Mesenchymal stem cell (in vitro differentiated cells and primary cell): ENCODE results near the gene ZNF26.
"Not testable (repeated sequence)": the region's sequence is repeated elsewhere in the genome, so short reads cannot be mapped to it uniquely, and the experiment has no call there.

ENCODE experiments used
- DNase-seq: peaks from one replicate; pipeline ENCODE4 v3.0.0-alpha.2; 2013
- H2AFZ ChIP-seq: one replicate; pipeline ENCODE4 v1.6.1; 2013; ENCODE audit warnings: low read depth, mild to moderate bottlenecking, control low read depth, inconsistent platforms, low read length, moderate library complexity
- H2AK5ac ChIP-seq: 2 replicates; pipeline ENCODE4 v1.6.1; 2013; ENCODE audit warnings: low read length, moderate library complexity, mild to moderate bottlenecking, inconsistent platforms; ENCODE audit not compliant: severe bottlenecking
- H2BK120ac ChIP-seq: one replicate; pipeline ENCODE4 v1.6.1; 2013; ENCODE audit warnings: low read depth, mild to moderate bottlenecking, inconsistent platforms, low read length, moderate library complexity
- H2BK12ac ChIP-seq, 2 experiments: one replicate each; pipeline ENCODE4 v1.6.1; 2013; ENCODE audit warnings: inconsistent platforms in 2 of 2, low read length in 2 of 2, mild to moderate bottlenecking in 2 of 2, moderate library complexity in 2 of 2, control low read depth in 1 of 2
- H2BK15ac ChIP-seq: one replicate; pipeline ENCODE4 v1.6.1; 2013; ENCODE audit warnings: mild to moderate bottlenecking, low read depth, inconsistent platforms; ENCODE audit not compliant: poor library complexity, severe bottlenecking
- H2BK5ac ChIP-seq: 2 replicates; pipeline ENCODE4 v1.6.1; 2013; ENCODE audit warnings: low read depth, mild to moderate bottlenecking, low read length, control low read depth, inconsistent platforms; ENCODE audit not compliant: poor library complexity, severe bottlenecking
- H3K14ac ChIP-seq, 2 experiments: one replicate each; pipeline ENCODE4 v1.6.1; 2013; ENCODE audit warnings: inconsistent platforms in 2 of 2, low read length in 2 of 2, control low read depth in 1 of 2, mild to moderate bottlenecking in 1 of 2, moderate library complexity in 1 of 2
- H3K18ac ChIP-seq, 2 experiments: one replicate each; pipeline ENCODE4 v1.6.1; 2013; ENCODE audit warnings: inconsistent platforms in 2 of 2, low read length in 2 of 2, control low read depth in 1 of 2, low read depth in 1 of 2, mild to moderate bottlenecking in 1 of 2
- H3K23ac ChIP-seq, 2 experiments: one replicate each; pipeline ENCODE4 v1.6.1; 2013; ENCODE audit warnings: inconsistent platforms in 2 of 2, low read length in 2 of 2, mild to moderate bottlenecking in 2 of 2, moderate library complexity in 2 of 2, control low read depth in 1 of 2
- H3K27ac ChIP-seq: 2 replicates; pipeline ENCODE4 v1.5.1; 2013; ENCODE audit warnings: mild to moderate bottlenecking, moderate library complexity, low read length, control low read depth, inconsistent platforms; ENCODE audit not compliant: poor library complexity, severe bottlenecking
- H3K27me3 ChIP-seq, 2 experiments: 2 replicates each; pipeline versions ENCODE4 v1.6.1 to v1.7.0; 2013; ENCODE audit warnings: low read length in 2 of 2, mild to moderate bottlenecking in 2 of 2, moderate library complexity in 2 of 2, control low read depth in 1 of 2, inconsistent platforms in 1 of 2; ENCODE audit not compliant: control insufficient read depth in 1 of 2, insufficient read depth in 1 of 2
- H3K36me3 ChIP-seq, 2 experiments: 2 replicates each; pipeline versions ENCODE4 v1.6.1 to v1.7.0; 2013; ENCODE audit warnings: low read length in 2 of 2, control low read depth in 1 of 2, inconsistent platforms in 1 of 2, low read depth in 1 of 2, mild to moderate bottlenecking in 1 of 2; ENCODE audit not compliant: insufficient read depth in 2 of 2, control insufficient read depth in 1 of 2
- H3K4ac ChIP-seq, 2 experiments: one replicate each; pipeline ENCODE4 v1.6.1; 2013; ENCODE audit warnings: inconsistent platforms in 2 of 2, low read length in 2 of 2, mild to moderate bottlenecking in 2 of 2, moderate library complexity in 2 of 2, control low read depth in 1 of 2, low read depth in 1 of 2
- H3K4me1 ChIP-seq: 2 replicates; pipeline ENCODE4 v1.6.1; 2013; ENCODE audit warnings: low read depth, low read length, control low read depth; ENCODE audit not compliant: control insufficient read depth, insufficient read depth
- H3K4me2 ChIP-seq: 2 replicates; pipeline ENCODE4 v1.6.1; 2013; ENCODE audit warnings: low read length, mild to moderate bottlenecking, inconsistent platforms; ENCODE audit not compliant: poor library complexity, severe bottlenecking
- H3K4me3 ChIP-seq, 2 experiments: 2 replicates each; pipeline versions ENCODE4 v1.5.1 to v1.7.0; 2013; ENCODE audit warnings: low read length in 2 of 2, mild to moderate bottlenecking in 2 of 2, control low read depth in 1 of 2, low read depth in 1 of 2; ENCODE audit not compliant: insufficient read depth in 1 of 2
- H3K79me1 ChIP-seq: replicated peaks from 2 replicates; pipeline ENCODE4 v1.6.1; 2013; ENCODE audit warnings: mild to moderate bottlenecking, control low read depth, low read length, inconsistent platforms; ENCODE audit not compliant: poor library complexity, severe bottlenecking
- H3K9ac ChIP-seq: 2 replicates; pipeline ENCODE4 v1.7.0; 2013; ENCODE audit warnings: mild to moderate bottlenecking, low read length, moderate library complexity
- H3K9me3 ChIP-seq: 2 replicates; pipeline ENCODE4 v1.7.0; 2013; ENCODE audit warnings: mild to moderate bottlenecking, low read length; ENCODE audit not compliant: control insufficient read depth
- H4K8ac ChIP-seq: one replicate; pipeline ENCODE4 v1.6.1; 2013; ENCODE audit warnings: inconsistent platforms, mild to moderate bottlenecking, low read length, moderate library complexity
- H4K91ac ChIP-seq: one replicate; pipeline ENCODE4 v1.6.1; 2013; ENCODE audit warnings: mild to moderate bottlenecking, low read length, inconsistent platforms
- WGBS: methylation state at CpG from one replicate; pipeline ENCODE4 v1.1.7; 2013; ENCODE audit warnings: mixed read lengths; 5-methylcytosine and 5-hydroxymethylcytosine counted together

The ZNF26 gene

GRCh38 chr12:132956011-132956788, 30.0 kb upstream of the ZNF26 start, which contains the start of gene ZNF605:
Gene ZNF605 (minus strand): TSS chr12:132956306. CDS start chr12:132945635, 10,671 bp downstream.
- Histone ChIP-seq H3K27ac (peak within 1 kb of the TSS; percentile 78), H4K8ac (peak within 1 kb of the TSS; percentile 99), H2BK5ac (peak within 1 kb of the TSS; percentile 81), H3K14ac (peak within 1 kb of the TSS; percentile 83 to 90), H3K9ac (peak within 1 kb of the TSS; percentile 96), H3K18ac (peak within 1 kb of the TSS; percentile 96 to 98), H3K36me3 (peaks cover 14 to 20% of the 10 kb centered on the region in 2 experiments), H3K4me3 (peak within 1 kb of the TSS; percentile 89 to 97), H3K27me3 (no peaks in the 10 kb centered on the region), H2AFZ (peak within 1 kb of the TSS; percentile 75), H2AK5ac (peak within 1 kb of the TSS; percentile 31), H2BK120ac (peak within 1 kb of the TSS; percentile 80), H3K4me2 (peak within 1 kb of the TSS; percentile 80), H2BK12ac (peak within 1 kb of the TSS; percentile 45 to 56), H4K91ac (peak within 1 kb of the TSS; percentile 83), H3K23ac (peak within 1 kb of the TSS in 1 of 2 experiments; percentile 10), H3K4me1 (peaks cover 4% of the 10 kb centered on the region), H3K4ac (peak within 1 kb of the TSS; percentile 83 to 96), H3K9me3 (peaks cover 30% of the 10 kb centered on the region), H2BK15ac (peak within 1 kb of the TSS; percentile 89), H3K79me1 (peaks cover 23% of the 10 kb centered on the region)
- 15% methylated on average over 56 of the region's 67 CpGs for WGBS
- peak; percentile 90 for DNase-seq

- H3K79me1 ChIP-seq, H3K27me3 ChIP-seq, DNase-seq, H2AFZ ChIP-seq, H3K4me3 ChIP-seq, H2BK15ac ChIP-seq, H2BK120ac ChIP-seq, H3K27ac ChIP-seq, H3K4me1 ChIP-seq, H3K4ac ChIP-seq, H3K9ac ChIP-seq, H3K14ac ChIP-seq, H3K23ac ChIP-seq, H3K18ac ChIP-seq, H4K8ac ChIP-seq, H3K4me2 ChIP-seq, H4K91ac ChIP-seq, H2BK12ac ChIP-seq, H2AK5ac ChIP-seq, H2BK5ac ChIP-seq: not testable (repeated sequence)
- H3K36me3 ChIP-seq = peaks cover 11 to 25% of the 10 kb centered on the region in 2 experiments
- over 99% methylated on average over 14 of the region's 14 CpGs for WGBS
- H3K9me3 ChIP-seq = peaks cover 15% of the 10 kb centered on the region
Observed at GRCh38 chr12:132961790-132962189, 24.4 kb upstream of the ZNF26 start.

GRCh38 chr12:132963947-132964346, 22.2 kb upstream of the ZNF26 start:
- not testable (repeated sequence) for H2AFZ ChIP-seq, DNase-seq, H2BK120ac ChIP-seq, H3K4me3 ChIP-seq, H3K23ac ChIP-seq, H4K8ac ChIP-seq, H3K79me1 ChIP-seq, H3K9ac ChIP-seq, H3K27me3 ChIP-seq, H2BK5ac ChIP-seq, H4K91ac ChIP-seq, H3K4ac ChIP-seq, H3K18ac ChIP-seq, H2BK15ac ChIP-seq, H3K4me2 ChIP-seq, H3K14ac ChIP-seq, H3K4me1 ChIP-seq, H2BK12ac ChIP-seq, H3K27ac ChIP-seq, H2AK5ac ChIP-seq
- WGBS = 40% methylated on average over 9 of the region's 10 CpGs
- peaks cover 24% of the 10 kb centered on the region for H3K9me3 ChIP-seq
- peaks cover 11 to 32% of the 10 kb centered on the region in 2 experiments for H3K36me3 ChIP-seq

GRCh38 chr12:132965796-132966195, 20.4 kb upstream of the ZNF26 start:
- H3K27me3 ChIP-seq = no peaks in the 10 kb centered on the region
- no peak overlapping the region for H3K4me2 ChIP-seq
- H3K36me3 ChIP-seq = peaks cover 11 to 32% of the 10 kb centered on the region in 2 experiments
- H3K23ac ChIP-seq = no peak overlapping the region
- no peak overlapping the region for H2AFZ ChIP-seq
- H3K27ac ChIP-seq = no peak overlapping the region
- no peak overlapping the region for H3K4ac ChIP-seq
- H3K4me1 ChIP-seq = no peaks in the 10 kb centered on the region
- no peak overlapping the region for H3K14ac ChIP-seq
- no peak overlapping the region for H4K91ac ChIP-seq
- H4K8ac ChIP-seq = no peak overlapping the region
- no peak overlapping the region for H2BK5ac ChIP-seq
- no peak for DNase-seq
- H3K18ac ChIP-seq = no peak overlapping the region
- H2AK5ac ChIP-seq = no peak overlapping the region
- no peak overlapping the region for H2BK12ac ChIP-seq
- peaks cover 2% of the 10 kb centered on the region for H3K79me1 ChIP-seq
- no peak overlapping the region for H2BK15ac ChIP-seq
- no peak overlapping the region for H2BK120ac ChIP-seq
- WGBS = 95% methylated on average over 11 of the region's 12 CpGs
- H3K9me3 ChIP-seq = peaks cover 24% of the 10 kb centered on the region
- H3K4me3 ChIP-seq = no peak overlapping the region
- no peak overlapping the region for H3K9ac ChIP-seq
